Liver (tissue), 9 donors: ENCODE data around the gene TOR4A. TPM values are rescaled to one million over a fixed set of nuclear protein-coding genes. Genes with fewer than 3 reads are reported as not detected.

Source experiments
- DNase-seq: peaks from one replicate; pipeline ENCODE4 v3.0.0-alpha.2; 2017; ENCODE audit warnings: low spot score
- H3K27ac ChIP-seq, 2 donors: one replicate each; pipeline ENCODE4 v1.7.0; 2013; ENCODE audit warnings: inconsistent platforms in 2 of 2, low read length in 2 of 2, control low read depth in 1 of 2, low read depth in 1 of 2, mild to moderate bottlenecking in 1 of 2
- H3K27me3 ChIP-seq, 4 donors: one replicate each; pipeline versions ENCODE4 v1.6.1 to v1.7.0; 2013; ENCODE audit warnings: low read length in 3 of 4, inconsistent platforms in 1 of 4, mild to moderate bottlenecking in 1 of 4, moderate library complexity in 1 of 4; ENCODE audit not compliant: control insufficient read depth in 4 of 4, insufficient read depth in 4 of 4
- H3K36me3 ChIP-seq, 4 donors: one replicate each; pipeline versions ENCODE4 v1.6.1 to v1.7.0; 2013; ENCODE audit warnings: low read length in 3 of 4, mild to moderate bottlenecking in 3 of 4, low read depth in 1 of 4, moderate library complexity in 1 of 4; ENCODE audit not compliant: control insufficient read depth in 4 of 4, insufficient read depth in 3 of 4
- H3K4me1 ChIP-seq, 4 donors: one replicate each; pipeline versions ENCODE4 v1.6.1 to v1.7.0; 2013; ENCODE audit warnings: low read length in 3 of 4, mild to moderate bottlenecking in 3 of 4, moderate library complexity in 1 of 4; ENCODE audit not compliant: control insufficient read depth in 4 of 4, insufficient read depth in 4 of 4
- H3K4me3 ChIP-seq, 3 donors: one replicate each; pipeline versions ENCODE4 v1.6.1 to v1.7.0; 2013; ENCODE audit warnings: low read length in 3 of 3, control low read depth in 1 of 3, low read depth in 1 of 3, mild to moderate bottlenecking in 1 of 3
- H3K9ac ChIP-seq, 2 donors: one replicate each; pipeline ENCODE4 v1.7.0; 2013; ENCODE audit warnings: low read length in 2 of 2, mild to moderate bottlenecking in 2 of 2, moderate library complexity in 2 of 2, control low read depth in 1 of 2, low read depth in 1 of 2
- H3K9me3 ChIP-seq, 4 donors: one replicate each; pipeline versions ENCODE4 v1.6.1 to v1.7.0; 2013; ENCODE audit warnings: low read length in 3 of 4; ENCODE audit not compliant: control insufficient read depth in 4 of 4
- ATF3 ChIP-seq: IDR thresholded peaks from 2 replicates; pipeline ENCODE4 v1.6.1; 2016; ENCODE audit warnings: antibody characterized with exemption
- EGR1 ChIP-seq, 2 donors: IDR thresholded peaks; 2 replicates each; pipeline ENCODE4 v1.6.1; 2016 to 2018; ENCODE audit warnings: antibody characterized with exemption in 2 of 2, low read depth in 2 of 2
- FOXA1 ChIP-seq: IDR thresholded peaks from 2 replicates; pipeline ENCODE4 v1.6.1; 2016; ENCODE audit warnings: antibody characterized with exemption
- FOXA2 ChIP-seq: IDR thresholded peaks from 2 replicates; pipeline ENCODE4 v1.6.1; 2016; ENCODE audit warnings: antibody characterized with exemption
- HNF4G ChIP-seq: IDR thresholded peaks from 2 replicates; pipeline ENCODE4 v1.6.1; 2016; ENCODE audit warnings: antibody characterized with exemption
- NR2F2 ChIP-seq: IDR thresholded peaks from 2 replicates; pipeline ENCODE4 v1.6.1; 2016; ENCODE audit warnings: antibody characterized with exemption
- RAD21 ChIP-seq, 2 donors: IDR thresholded peaks; 2 replicates each; pipeline ENCODE4 v1.6.1; 2016; ENCODE audit warnings: antibody characterized with exemption in 2 of 2, mild to moderate bottlenecking in 2 of 2
- RXRA ChIP-seq, 2 donors: IDR thresholded peaks; 2 replicates each; pipeline ENCODE4 v1.6.1; 2017 to 2018; ENCODE audit warnings: antibody characterized with exemption in 2 of 2, mild to moderate bottlenecking in 1 of 2
- SP1 ChIP-seq: IDR thresholded peaks from 2 replicates; pipeline ENCODE4 v1.6.1; 2018; ENCODE audit warnings: antibody characterized with exemption, mild to moderate bottlenecking
- WGBS: extraction: QIAGEN DNeasy Blood & Tissue Kit; methylation state at CpG from one replicate; pipeline ENCODE4 v1.1.7; 2013; 5-methylcytosine and 5-hydroxymethylcytosine counted together
- polyA plus RNA-seq, 2 donors: library from polyadenylated mRNA; stranded (reverse) in 1 of 2; unstranded in 1 of 2; fragments of 200-250 nt in 1 of 2; fragments of >200 nt in 1 of 2; fragmentation: Nextera tagmentation in 1 of 2; extraction: Ambion mirVana in 1 of 2; gene quantifications; one replicate each; pipeline versions ENCODE4 v1.2.1 to v1.2.3, GENCODE V29; 2013 to 2015
- total RNA-seq, 2 donors: library from RNA; depleted of rRNA; stranded (reverse); fragments of >200 nt; gene quantifications; one replicate each; pipeline ENCODE4 v1.2.3, GENCODE V29; 2014
- TF ChIP-seq, protein P1 (sequence below): fragments of 150-350 bp; IDR thresholded peaks from 2 replicates; pipeline ENCODE4 v1.5.1; 2017; ENCODE audit warnings: improper control_type of control experiment, low read depth, low read length; ENCODE audit not compliant: missing input control
- TF ChIP-seq, protein P2 (sequence below): IDR thresholded peaks from 2 replicates; pipeline ENCODE4 v1.6.1; 2016; ENCODE audit warnings: antibody characterized with exemption
- TF ChIP-seq, protein P3 (sequence below): IDR thresholded peaks from 2 replicates; pipeline ENCODE4 v1.6.1; 2016; ENCODE audit warnings: antibody characterized with exemption, mild to moderate bottlenecking
- donor health status: healthy.
- donor health status: healthy.
- donor health status: healthy.
- donor health status: healthy.
- donor health status: healthy.

The TOR4A gene
- total and polyA plus RNA-seq, 4 donors = 0.35 to 5.1 (median 4.3) TPM

DNA sequence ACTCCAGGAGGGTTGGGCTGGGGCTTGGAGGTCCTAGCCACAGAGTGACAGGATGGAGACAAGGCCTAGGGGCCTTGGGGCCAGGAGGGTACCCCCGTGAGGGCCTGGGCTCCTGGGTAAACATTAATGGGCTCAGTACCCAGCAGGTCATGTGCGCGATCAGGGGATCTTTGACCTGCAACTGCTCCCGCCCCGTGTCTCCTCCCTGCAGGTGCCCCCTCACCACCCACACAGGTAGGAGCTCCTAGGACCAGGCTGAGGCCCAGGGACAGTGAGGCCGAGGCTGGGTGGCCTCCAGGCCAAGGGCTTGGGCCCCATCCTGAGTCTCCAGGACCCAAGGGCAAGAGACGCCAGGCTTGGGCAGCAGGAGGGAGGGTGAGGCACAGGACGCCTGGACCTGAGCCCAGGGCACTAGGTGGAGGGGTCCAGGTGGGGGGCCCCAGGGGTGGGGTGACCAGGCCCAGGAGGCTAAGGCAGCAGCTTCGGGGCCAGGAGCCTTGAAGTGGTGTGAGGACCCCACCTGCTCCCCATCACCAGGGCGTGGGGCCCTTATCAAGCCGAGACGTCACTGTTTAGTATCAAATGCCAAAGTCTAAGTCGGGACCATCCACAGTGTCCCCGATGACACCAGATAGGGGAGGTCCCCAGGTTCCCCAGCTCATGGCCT lies 46.7 kb upstream of the TOR4A start, which contains the start of gene SLC34A3:
SLC34A3 (plus strand) TSS at position 197 of the 667 bp plus-strand sequence. CDS start 802 bp downstream, outside the sequence.
- TF ChIP-seq, protein P1, sequence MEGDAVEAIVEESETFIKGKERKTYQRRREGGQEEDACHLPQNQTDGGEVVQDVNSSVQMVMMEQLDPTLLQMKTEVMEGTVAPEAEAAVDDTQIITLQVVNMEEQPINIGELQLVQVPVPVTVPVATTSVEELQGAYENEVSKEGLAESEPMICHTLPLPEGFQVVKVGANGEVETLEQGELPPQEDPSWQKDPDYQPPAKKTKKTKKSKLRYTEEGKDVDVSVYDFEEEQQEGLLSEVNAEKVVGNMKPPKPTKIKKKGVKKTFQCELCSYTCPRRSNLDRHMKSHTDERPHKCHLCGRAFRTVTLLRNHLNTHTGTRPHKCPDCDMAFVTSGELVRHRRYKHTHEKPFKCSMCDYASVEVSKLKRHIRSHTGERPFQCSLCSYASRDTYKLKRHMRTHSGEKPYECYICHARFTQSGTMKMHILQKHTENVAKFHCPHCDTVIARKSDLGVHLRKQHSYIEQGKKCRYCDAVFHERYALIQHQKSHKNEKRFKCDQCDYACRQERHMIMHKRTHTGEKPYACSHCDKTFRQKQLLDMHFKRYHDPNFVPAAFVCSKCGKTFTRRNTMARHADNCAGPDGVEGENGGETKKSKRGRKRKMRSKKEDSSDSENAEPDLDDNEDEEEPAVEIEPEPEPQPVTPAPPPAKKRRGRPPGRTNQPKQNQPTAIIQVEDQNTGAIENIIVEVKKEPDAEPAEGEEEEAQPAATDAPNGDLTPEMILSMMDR = no peak
- no peak for TF ChIP-seq SP1
- TF ChIP-seq ATF3 = no peak
- TF ChIP-seq, protein P2, sequence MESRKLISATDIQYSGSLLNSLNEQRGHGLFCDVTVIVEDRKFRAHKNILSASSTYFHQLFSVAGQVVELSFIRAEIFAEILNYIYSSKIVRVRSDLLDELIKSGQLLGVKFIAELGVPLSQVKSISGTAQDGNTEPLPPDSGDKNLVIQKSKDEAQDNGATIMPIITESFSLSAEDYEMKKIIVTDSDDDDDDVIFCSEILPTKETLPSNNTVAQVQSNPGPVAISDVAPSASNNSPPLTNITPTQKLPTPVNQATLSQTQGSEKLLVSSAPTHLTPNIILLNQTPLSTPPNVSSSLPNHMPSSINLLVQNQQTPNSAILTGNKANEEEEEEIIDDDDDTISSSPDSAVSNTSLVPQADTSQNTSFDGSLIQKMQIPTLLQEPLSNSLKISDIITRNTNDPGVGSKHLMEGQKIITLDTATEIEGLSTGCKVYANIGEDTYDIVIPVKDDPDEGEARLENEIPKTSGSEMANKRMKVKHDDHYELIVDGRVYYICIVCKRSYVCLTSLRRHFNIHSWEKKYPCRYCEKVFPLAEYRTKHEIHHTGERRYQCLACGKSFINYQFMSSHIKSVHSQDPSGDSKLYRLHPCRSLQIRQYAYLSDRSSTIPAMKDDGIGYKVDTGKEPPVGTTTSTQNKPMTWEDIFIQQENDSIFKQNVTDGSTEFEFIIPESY = no peak
- no peak for TF ChIP-seq NR2F2
- no peak for TF ChIP-seq EGR1 (IDR thresholded peaks at IDR 0.05; ENCODE audit: low read depth in 2 of 2)
- no peak for TF ChIP-seq RXRA (IDR thresholded peaks at IDR 0.05)
- no peaks in the 10 kb centered on the region for H3K36me3 ChIP-seq
- H3K4me1 ChIP-seq = peaks cover 0 to 4% (median 0%) of the 10 kb centered on the region in 4 donors
- DNase-seq = no peak
- no peaks in the 10 kb centered on the region for H3K9me3 ChIP-seq
- H3K27ac ChIP-seq = no peak within 1 kb of the TSS
- 69% methylated on average over 14 of the region's 14 CpGs for WGBS
- no peaks in the 10 kb centered on the region for H3K27me3 ChIP-seq
- no peak within 1 kb of the TSS for H3K9ac ChIP-seq
- no peak within 1 kb of the TSS for H3K4me3 ChIP-seq

DNA sequence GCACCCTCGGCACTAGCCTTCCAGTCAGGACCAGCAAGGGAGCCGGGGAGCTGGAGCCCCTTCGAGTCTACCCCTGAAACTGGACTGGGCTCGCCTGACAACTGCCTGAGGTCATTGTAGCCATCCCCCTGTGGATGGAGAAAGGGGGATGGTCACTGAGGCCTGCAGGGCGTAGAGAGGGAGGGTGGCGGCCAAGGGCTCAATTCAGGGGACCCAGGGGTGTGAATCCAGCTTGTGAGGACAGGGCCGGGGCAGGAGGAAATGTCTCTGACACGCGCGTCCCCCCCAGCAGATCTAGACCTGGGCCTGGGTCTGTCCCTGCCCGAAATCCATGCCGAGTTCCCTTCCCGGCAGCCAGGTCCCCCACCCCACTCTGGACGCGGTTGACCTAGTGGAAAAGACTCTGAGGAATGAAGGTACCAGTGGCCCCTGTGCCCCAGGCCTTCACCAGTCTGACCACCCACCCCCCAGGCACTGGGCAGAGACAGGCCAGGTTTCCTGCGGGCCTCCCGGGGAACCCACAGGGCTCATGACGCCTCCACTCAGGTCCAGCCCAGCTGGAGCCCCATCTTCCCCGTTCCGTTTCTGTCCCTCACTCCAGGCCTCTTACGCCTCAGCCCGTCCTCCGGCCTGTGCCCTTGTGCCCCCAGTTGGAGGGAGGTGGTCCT lies 46.0 kb upstream of the TOR4A start:
- no peak overlapping the region for H3K27ac ChIP-seq
- H3K36me3 ChIP-seq = no peaks in the 10 kb centered on the region
- no peaks in the 10 kb centered on the region for H3K9me3 ChIP-seq
- H3K27me3 ChIP-seq = no peaks in the 10 kb centered on the region
- WGBS = 91% methylated on average over 23 of the region's 23 CpGs
- TF ChIP-seq, protein P3, sequence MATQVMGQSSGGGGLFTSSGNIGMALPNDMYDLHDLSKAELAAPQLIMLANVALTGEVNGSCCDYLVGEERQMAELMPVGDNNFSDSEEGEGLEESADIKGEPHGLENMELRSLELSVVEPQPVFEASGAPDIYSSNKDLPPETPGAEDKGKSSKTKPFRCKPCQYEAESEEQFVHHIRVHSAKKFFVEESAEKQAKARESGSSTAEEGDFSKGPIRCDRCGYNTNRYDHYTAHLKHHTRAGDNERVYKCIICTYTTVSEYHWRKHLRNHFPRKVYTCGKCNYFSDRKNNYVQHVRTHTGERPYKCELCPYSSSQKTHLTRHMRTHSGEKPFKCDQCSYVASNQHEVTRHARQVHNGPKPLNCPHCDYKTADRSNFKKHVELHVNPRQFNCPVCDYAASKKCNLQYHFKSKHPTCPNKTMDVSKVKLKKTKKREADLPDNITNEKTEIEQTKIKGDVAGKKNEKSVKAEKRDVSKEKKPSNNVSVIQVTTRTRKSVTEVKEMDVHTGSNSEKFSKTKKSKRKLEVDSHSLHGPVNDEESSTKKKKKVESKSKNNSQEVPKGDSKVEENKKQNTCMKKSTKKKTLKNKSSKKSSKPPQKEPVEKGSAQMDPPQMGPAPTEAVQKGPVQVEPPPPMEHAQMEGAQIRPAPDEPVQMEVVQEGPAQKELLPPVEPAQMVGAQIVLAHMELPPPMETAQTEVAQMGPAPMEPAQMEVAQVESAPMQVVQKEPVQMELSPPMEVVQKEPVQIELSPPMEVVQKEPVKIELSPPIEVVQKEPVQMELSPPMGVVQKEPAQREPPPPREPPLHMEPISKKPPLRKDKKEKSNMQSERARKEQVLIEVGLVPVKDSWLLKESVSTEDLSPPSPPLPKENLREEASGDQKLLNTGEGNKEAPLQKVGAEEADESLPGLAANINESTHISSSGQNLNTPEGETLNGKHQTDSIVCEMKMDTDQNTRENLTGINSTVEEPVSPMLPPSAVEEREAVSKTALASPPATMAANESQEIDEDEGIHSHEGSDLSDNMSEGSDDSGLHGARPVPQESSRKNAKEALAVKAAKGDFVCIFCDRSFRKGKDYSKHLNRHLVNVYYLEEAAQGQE = no peak
- TF ChIP-seq SP1 (no peak), EGR1 (IDR thresholded peaks at IDR 0.05; ENCODE audit: low read depth in 2 of 2) (no peak), FOXA2 (no peak), HNF4G (no peak), RXRA (IDR thresholded peaks at IDR 0.05) (no peak), RAD21 (IDR thresholded peaks at IDR 0.05) (no peak), NR2F2 (no peak), FOXA1 (no peak)
- TF ChIP-seq, protein P1 = no peak
- peaks cover 3 to 9% (median 4%) of the 10 kb centered on the region in 4 donors for H3K4me1 ChIP-seq
- H3K9ac ChIP-seq = no peak overlapping the region
- H3K4me3 ChIP-seq = no peak overlapping the region
- no peak for DNase-seq
